Progenitor cell of endocrine pancreas (in vitro differentiated cells): ENCODE data around the gene SESN1. TPM values are rescaled to one million over a fixed set of nuclear protein-coding genes. Genes with fewer than 3 reads are reported as not detected.

Experiments
- DNase-seq: peaks from one replicate; pipeline ENCODE4 v3.0.0; 2021; ENCODE audit warnings: low spot score; ENCODE audit not compliant: unreplicated experiment
- H3K27ac Mint-ChIP-seq: 2 replicates; pipeline ENCODE4 v1.8.0; 2021; ENCODE audit warnings: mild to moderate bottlenecking, moderate library complexity, mixed read lengths
- H3K27me3 Mint-ChIP-seq: 2 replicates; pipeline ENCODE4 v1.8.0; 2021; ENCODE audit warnings: mixed read lengths
- H3K36me3 Mint-ChIP-seq: 2 replicates; pipeline ENCODE4 v1.8.0; 2022; ENCODE audit warnings: mixed read lengths; ENCODE audit not compliant: insufficient read depth
- H3K4me1 Mint-ChIP-seq: 2 replicates; pipeline ENCODE4 v1.8.0; 2021; ENCODE audit warnings: low read depth, mixed read lengths
- H3K4me3 Mint-ChIP-seq: 2 replicates; pipeline ENCODE4 v1.8.0; 2021; ENCODE audit warnings: low read depth, mild to moderate bottlenecking, moderate library complexity, mixed read lengths
- H3K9me3 Mint-ChIP-seq: 2 replicates; pipeline ENCODE4 v1.8.0; 2021; ENCODE audit warnings: low read depth, mixed read lengths
- total RNA-seq: library from RNA; stranded (reverse); gene quantifications from 2 replicates; pipeline ENCODE4 v1.2.1, GENCODE V29; 2021
- TF ChIP-seq, protein P1 (sequence below): fragments of 200-600 bp; sonication (generic); IDR thresholded peaks from one replicate; pipeline ENCODE4 v1.5.0; 2021; ENCODE audit warnings: antibody characterized with exemption, mild to moderate bottlenecking; ENCODE audit not compliant: unreplicated experiment

The SESN1 gene
- total RNA-seq, 1 donor from 2014 or later, result 23.9 TPM

DNA sequence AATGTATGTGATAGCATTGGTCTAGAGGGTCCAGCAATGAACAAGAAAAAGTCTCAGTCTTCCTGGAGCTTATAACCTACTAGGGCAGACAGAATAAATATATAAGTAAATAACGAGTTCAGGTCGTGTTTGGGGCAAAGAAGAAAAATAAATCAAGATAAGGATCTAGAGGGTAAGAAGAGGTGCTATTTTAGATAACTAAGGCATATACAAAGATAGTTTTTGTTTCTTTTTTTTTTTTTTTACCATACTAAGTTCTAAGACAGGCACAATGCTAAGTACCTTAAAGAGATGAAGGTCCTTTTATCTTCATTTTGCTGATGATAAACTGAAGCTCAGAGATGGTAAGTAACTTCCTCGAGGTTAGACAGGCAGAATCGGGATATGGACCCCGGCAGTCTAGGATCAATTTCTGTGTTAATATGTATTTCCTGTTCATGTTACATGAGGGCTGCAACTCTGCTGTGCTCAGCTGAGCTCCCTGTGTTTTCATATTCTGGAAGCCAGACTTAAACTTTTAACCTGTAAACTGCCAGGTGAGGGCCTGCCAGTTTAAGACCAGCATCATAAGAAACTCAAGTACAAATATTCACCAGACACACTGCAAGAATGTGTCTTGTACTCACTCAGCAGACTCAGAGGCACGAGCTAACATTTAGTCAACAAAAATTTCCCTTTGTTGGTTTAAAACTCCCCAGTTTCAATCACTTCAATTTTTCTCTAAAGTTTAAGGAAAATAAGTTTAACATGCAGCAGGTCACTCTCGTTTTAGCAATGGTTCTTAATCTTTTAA is 23.3 kb downstream of the SESN1 start:
- Mint-ChIP-seq H3K4me3 (no peak overlapping the region), H3K27ac (no peak overlapping the region), H3K4me1 (peaks cover 9% of the 10 kb centered on the region), H3K27me3 (no peaks in the 10 kb centered on the region), H3K36me3 (peaks cover 2% of the 10 kb centered on the region), H3K9me3 (no peaks in the 10 kb centered on the region)
- DNase-seq, result no peak
- TF ChIP-seq, protein P1, sequence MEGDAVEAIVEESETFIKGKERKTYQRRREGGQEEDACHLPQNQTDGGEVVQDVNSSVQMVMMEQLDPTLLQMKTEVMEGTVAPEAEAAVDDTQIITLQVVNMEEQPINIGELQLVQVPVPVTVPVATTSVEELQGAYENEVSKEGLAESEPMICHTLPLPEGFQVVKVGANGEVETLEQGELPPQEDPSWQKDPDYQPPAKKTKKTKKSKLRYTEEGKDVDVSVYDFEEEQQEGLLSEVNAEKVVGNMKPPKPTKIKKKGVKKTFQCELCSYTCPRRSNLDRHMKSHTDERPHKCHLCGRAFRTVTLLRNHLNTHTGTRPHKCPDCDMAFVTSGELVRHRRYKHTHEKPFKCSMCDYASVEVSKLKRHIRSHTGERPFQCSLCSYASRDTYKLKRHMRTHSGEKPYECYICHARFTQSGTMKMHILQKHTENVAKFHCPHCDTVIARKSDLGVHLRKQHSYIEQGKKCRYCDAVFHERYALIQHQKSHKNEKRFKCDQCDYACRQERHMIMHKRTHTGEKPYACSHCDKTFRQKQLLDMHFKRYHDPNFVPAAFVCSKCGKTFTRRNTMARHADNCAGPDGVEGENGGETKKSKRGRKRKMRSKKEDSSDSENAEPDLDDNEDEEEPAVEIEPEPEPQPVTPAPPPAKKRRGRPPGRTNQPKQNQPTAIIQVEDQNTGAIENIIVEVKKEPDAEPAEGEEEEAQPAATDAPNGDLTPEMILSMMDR, result no peak

DNA sequence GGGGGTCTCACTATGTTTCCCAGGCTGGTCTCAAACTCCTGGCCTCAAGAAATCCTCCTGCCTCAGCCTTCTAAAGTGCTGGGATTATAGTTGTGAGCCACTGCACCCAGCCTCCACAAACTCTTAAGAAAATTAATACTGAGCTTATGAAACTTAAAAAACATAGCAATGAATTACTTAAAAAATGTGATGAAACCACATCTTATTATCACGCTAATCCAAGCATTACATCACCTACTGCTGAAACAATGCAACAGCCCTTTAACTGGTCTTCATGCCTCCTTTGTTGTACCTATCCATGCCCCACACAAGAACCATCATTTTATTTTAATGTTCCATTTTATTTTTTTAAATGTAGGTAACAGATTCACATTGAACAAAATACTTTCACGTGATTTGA is 24.9 kb downstream of the SESN1 start:
- no peaks in the 10 kb centered on the region for H3K27me3 Mint-ChIP-seq
- peaks cover 9% of the 10 kb centered on the region for H3K4me1 Mint-ChIP-seq
- H3K27ac Mint-ChIP-seq, result no peak overlapping the region
- peaks cover 2% of the 10 kb centered on the region for H3K36me3 Mint-ChIP-seq
- TF ChIP-seq, protein P1, result no peak
- no peak for DNase-seq
- no peak overlapping the region for H3K4me3 Mint-ChIP-seq
- no peaks in the 10 kb centered on the region for H3K9me3 Mint-ChIP-seq

DNA sequence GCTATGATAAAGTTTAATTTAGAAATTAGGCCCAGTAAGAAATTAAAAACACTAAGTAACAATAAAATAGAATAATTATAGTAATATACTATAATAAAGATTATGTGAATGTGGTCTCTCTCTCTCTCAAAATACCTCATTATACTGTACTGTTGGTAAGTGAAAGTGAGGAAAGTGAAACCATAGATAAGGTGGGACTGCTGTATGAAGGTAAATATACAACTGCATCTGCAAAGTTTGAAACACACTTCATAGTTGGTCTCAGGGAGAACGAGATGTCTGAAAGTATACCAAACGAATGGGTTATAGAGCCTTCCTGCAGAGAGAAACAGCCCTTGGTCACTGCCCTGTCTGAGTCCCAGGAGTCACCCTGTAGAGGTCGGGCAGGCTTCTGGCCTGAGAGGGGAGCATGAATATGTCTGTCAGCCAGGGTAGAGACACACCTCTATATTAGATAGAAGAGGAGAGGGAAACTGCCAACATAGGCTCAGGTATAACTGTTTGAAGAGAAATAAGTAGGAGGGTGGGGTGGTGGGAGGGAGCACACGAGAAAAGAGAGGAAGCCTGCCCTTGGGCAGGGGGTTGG is 31.8 kb downstream of the SESN1 start:
- Mint-ChIP-seq H3K27me3 (no peaks in the 10 kb centered on the region), H3K9me3 (no peaks in the 10 kb centered on the region), H3K4me3 (no peak overlapping the region), H3K4me1 (peaks cover 3% of the 10 kb centered on the region), H3K27ac (no peak overlapping the region), H3K36me3 (no peaks in the 10 kb centered on the region)
- TF ChIP-seq, protein P1, result no peak
- no peak for DNase-seq

DNA sequence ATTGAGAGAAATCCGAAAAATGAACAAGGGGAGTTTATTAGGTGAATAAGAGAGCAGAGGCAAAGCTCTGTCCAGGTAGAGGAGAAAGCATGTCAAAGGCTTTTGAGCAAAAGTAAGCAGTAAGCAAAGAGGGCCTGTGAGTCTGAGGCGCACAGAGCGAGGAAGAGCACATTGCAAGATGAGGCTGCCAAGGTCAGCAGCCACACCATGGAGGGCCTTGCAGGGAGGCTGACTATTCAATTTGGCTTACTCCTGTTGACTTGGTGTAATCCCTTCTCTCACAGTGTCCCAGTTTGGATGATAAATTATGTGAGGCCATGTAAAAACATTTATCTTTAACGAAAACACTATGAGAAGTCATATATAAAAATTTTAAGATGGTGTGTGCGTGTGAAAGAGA is 32.4 kb downstream of the SESN1 start:
- Mint-ChIP-seq H3K27me3 (no peaks in the 10 kb centered on the region), H3K4me3 (no peak overlapping the region), H3K4me1 (peaks cover 3% of the 10 kb centered on the region), H3K9me3 (no peaks in the 10 kb centered on the region), H3K27ac (no peak overlapping the region), H3K36me3 (no peaks in the 10 kb centered on the region)
- no peak for DNase-seq
- TF ChIP-seq, protein P1, result no peak

DNA sequence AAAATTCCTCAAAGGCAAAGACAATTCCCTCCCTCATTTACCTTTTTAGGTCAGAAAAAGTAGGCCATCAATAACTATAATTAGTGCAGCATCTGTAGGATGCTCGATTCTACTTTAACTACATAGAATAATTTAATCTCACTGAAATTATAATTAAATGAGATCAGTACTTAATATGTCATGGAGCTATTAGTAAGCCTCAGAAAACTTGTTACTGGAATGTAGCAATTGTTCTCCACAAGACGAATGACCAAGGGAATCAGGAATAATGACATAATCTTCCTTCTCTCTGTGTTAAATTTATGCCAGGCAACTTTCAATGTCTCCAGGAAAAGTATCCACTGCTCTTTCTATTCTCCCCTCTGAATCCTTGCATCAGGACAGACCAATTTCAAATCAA is 34.1 kb downstream of the SESN1 start:
- Mint-ChIP-seq H3K4me1 (peaks cover 3% of the 10 kb centered on the region), H3K27ac (no peak overlapping the region), H3K4me3 (no peak overlapping the region), H3K36me3 (no peaks in the 10 kb centered on the region), H3K9me3 (no peaks in the 10 kb centered on the region), H3K27me3 (no peaks in the 10 kb centered on the region)
- no peak for DNase-seq
- TF ChIP-seq, protein P1, result no peak
